Heart left ventricle (tissue), 13 donors: ENCODE results near the gene XCL1.
"Not testable (repeated sequence)": the region's sequence is repeated elsewhere in the genome, so short reads cannot be mapped to it uniquely, and the experiment has no call there.

Experiments
- POLR2A ChIP-seq, 2 donors: fragments of 450-650 bp; IDR thresholded peaks; one replicate each; pipeline ENCODE4 v1.6.1; 2017; ENCODE audit warnings: antibody characterized with exemption in 2 of 2, mild to moderate bottlenecking in 2 of 2, moderate library complexity in 2 of 2
- TF ChIP-seq, protein P1 (sequence below), 12 donors: fragments of 200-600 bp; sonication (generic) in 4 of 12; IDR thresholded peaks; one replicate each; pipeline versions ENCODE4 v1.5.0 to v1.8.0; 2018 to 2022; ENCODE audit warnings: antibody characterized with exemption in 12 of 12, mild to moderate bottlenecking in 5 of 12
- donor health status: ischemic (EF 13 %, LVEDD 7.1; RV severe dilation, severe dysfunction).
- donor health status: DM: no; HTN: yes; CAD: no.
- donor health status: DM: no; HTN: no; CAD: no.
- donor health status: ischemic (EF 25% LVEDD 6.9; RV normal size, moderate dysfunction).
- donor health status: ischemic (EF 25% LVEDD 5.7; RV mildly dilated, moderate dysfunction).
- donor health status: ischemic (EF 35%, LVEDD 5.7; RV mildly dilated, moderate dysfunction).
- donor health status: nonischemic (EF 11% LVEDD 7.7; RV severe dilation, severe dysfunction).
- donor health status: DM: yes; HTN: yes; CAD: no.
- donor health status: PGD.
- donor health status: ischemic (EF 29% LVEDD 5.4; RV normal size, mild dysfunction).
- donor health status: nonischemic (EF 23%, LVEDD 6.1; RV moderate dilation, normal function).

DNA sequence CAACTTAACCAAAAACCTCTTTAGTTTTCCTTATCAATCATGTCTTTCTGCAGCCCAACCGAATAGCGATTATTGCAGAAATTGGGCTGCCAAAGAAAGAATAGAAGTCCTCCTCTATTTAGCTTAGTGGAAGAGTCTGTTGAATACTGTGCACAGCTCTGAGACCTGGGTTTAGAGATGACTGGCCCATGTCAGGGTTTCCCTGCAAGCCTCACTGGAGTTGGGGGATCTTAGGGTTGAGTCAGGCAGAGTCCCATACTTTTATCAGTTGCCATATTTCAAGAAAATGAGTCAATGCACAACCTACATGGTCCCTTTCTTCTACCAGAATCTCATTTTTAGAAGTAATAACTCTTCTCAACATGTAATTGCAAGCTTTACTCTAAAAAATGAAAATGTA is 3.9 kb downstream of the XCL1 start:
- TF ChIP-seq, protein P1, sequence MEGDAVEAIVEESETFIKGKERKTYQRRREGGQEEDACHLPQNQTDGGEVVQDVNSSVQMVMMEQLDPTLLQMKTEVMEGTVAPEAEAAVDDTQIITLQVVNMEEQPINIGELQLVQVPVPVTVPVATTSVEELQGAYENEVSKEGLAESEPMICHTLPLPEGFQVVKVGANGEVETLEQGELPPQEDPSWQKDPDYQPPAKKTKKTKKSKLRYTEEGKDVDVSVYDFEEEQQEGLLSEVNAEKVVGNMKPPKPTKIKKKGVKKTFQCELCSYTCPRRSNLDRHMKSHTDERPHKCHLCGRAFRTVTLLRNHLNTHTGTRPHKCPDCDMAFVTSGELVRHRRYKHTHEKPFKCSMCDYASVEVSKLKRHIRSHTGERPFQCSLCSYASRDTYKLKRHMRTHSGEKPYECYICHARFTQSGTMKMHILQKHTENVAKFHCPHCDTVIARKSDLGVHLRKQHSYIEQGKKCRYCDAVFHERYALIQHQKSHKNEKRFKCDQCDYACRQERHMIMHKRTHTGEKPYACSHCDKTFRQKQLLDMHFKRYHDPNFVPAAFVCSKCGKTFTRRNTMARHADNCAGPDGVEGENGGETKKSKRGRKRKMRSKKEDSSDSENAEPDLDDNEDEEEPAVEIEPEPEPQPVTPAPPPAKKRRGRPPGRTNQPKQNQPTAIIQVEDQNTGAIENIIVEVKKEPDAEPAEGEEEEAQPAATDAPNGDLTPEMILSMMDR (IDR thresholded peaks at IDR 0.05): not testable (repeated sequence)
- TF ChIP-seq POLR2A (IDR thresholded peaks at IDR 0.05): not testable (repeated sequence)
